ENCODE data around the gene COLGALT1. TPM values are rescaled to one million over a fixed set of nuclear protein-coding genes. Genes with fewer than 3 reads are reported as not detected.

Gene COLGALT1
- polyA plus RNA-seq, 3 donors = 66.8 to 176 (median 68.8) TPM

- 98% methylated on average over 6 of the region's 6 CpGs for WGBS (ENCODE audit: insufficient coverage)
- H3K27me3 ChIP-seq (ENCODE audit: control insufficient read depth in 2 of 2, insufficient read depth in 2 of 2, low read length in 2 of 2) = no peaks in the 10 kb centered on the region
- intact Hi-C loops (cut with micrococcal nuclease) = no loop called here
- no peaks in the 10 kb centered on the region for H3K36me3 ChIP-seq (replicated peaks in 1 of 2; ENCODE audit: control insufficient read depth in 1 of 2, insufficient read depth in 2 of 2, low read length in 2 of 2)
- H3K4me3 Mint-ChIP-seq = no peak overlapping the region
- no peaks in the 10 kb centered on the region for H3K9me3 ChIP-seq (replicated peaks in 1 of 2; ENCODE audit: control insufficient read depth in 1 of 2, insufficient read depth in 1 of 2, low read length in 2 of 2)
- DNase-seq = no peak
- H2AFZ ChIP-seq (ENCODE audit: insufficient read depth, low read depth, low read length, poor library complexity, severe bottlenecking) = no peak overlapping the region
- H3K4me1 ChIP-seq (ENCODE audit: control insufficient read depth in 1 of 2, insufficient read depth in 2 of 2, low read length in 2 of 2) = peaks cover 7 to 9% of the 10 kb centered on the region in 2 donors
- H3K4me2 ChIP-seq (replicated peaks; ENCODE audit: extremely low read depth, low read length, poor library complexity, severe bottlenecking) = no peak overlapping the region
- no peaks in the 10 kb centered on the region for H3K36me3 Mint-ChIP-seq
- H3K4me3 ChIP-seq (replicated peaks in 1 of 3; ENCODE audit: low read depth in 2 of 3, low read length in 3 of 3) = no peak overlapping the region
- no peak for TF ChIP-seq CTCF (IDR thresholded peaks at IDR 0.05)
- H3K27me3 Mint-ChIP-seq (ENCODE audit: low read depth in 3 of 3) = peaks cover 0 to 5% (median 0%) of the 10 kb centered on the region in 3 donors
- peak overlapping the region in 4 of 7 donors; percentile 14 to 46 (median 28) for H3K27ac Mint-ChIP-seq
- peaks cover 0 to 2% (median 0%) of the 10 kb centered on the region in 7 donors for H3K9me3 Mint-ChIP-seq
- H3K79me2 ChIP-seq (ENCODE audit: insufficient read depth, low read length) = no peaks in the 10 kb centered on the region
- H4K20me1 ChIP-seq (ENCODE audit: insufficient read depth, low read length) = no peaks in the 10 kb centered on the region
- H3K27ac ChIP-seq (ENCODE audit: low read depth in 1 of 2, low read length in 2 of 2) = no peak overlapping the region
- peaks cover 16% of the 10 kb centered on the region for H3K4me1 Mint-ChIP-seq
- no peak overlapping the region for H3K9ac ChIP-seq (ENCODE audit: insufficient read depth, low read length, poor library complexity, severe bottlenecking)
These were observed 7.3 kb upstream of the COLGALT1 start for GRCh38 chr19:17548145-17548544.

- H3K27me3 Mint-ChIP-seq (ENCODE audit: low read depth in 3 of 3) = peaks cover 0 to 5% (median 0%) of the 10 kb centered on the region in 3 donors
- Histone ChIP-seq H3K4me1 (ENCODE audit: control insufficient read depth in 1 of 2, insufficient read depth in 2 of 2, low read length in 2 of 2) (peaks cover 13% of the 10 kb centered on the region in 2 donors), H3K4me2 (replicated peaks; ENCODE audit: extremely low read depth, low read length, poor library complexity, severe bottlenecking) (no peak overlapping the region), H3K9ac (ENCODE audit: insufficient read depth, low read length, poor library complexity, severe bottlenecking) (no peak overlapping the region), H3K36me3 (replicated peaks in 1 of 2; ENCODE audit: control insufficient read depth in 1 of 2, insufficient read depth in 2 of 2, low read length in 2 of 2) (no peaks in the 10 kb centered on the region), H3K27ac (ENCODE audit: low read depth in 1 of 2, low read length in 2 of 2) (no peak overlapping the region), H3K4me3 (replicated peaks in 1 of 3; ENCODE audit: low read depth in 2 of 3, low read length in 3 of 3) (no peak overlapping the region), H4K20me1 (ENCODE audit: insufficient read depth, low read length) (no peaks in the 10 kb centered on the region), H3K27me3 (ENCODE audit: control insufficient read depth in 2 of 2, insufficient read depth in 2 of 2, low read length in 2 of 2) (no peaks in the 10 kb centered on the region), H3K79me2 (ENCODE audit: insufficient read depth, low read length) (no peaks in the 10 kb centered on the region), H2AFZ (ENCODE audit: insufficient read depth, low read depth, low read length, poor library complexity, severe bottlenecking) (no peak overlapping the region), H3K9me3 (replicated peaks in 1 of 2; ENCODE audit: control insufficient read depth in 1 of 2, insufficient read depth in 1 of 2, low read length in 2 of 2) (no peaks in the 10 kb centered on the region)
- H3K4me1 Mint-ChIP-seq = peaks cover 19% of the 10 kb centered on the region
- H3K4me3 Mint-ChIP-seq = no peak overlapping the region
- no peak for TF ChIP-seq CTCF (IDR thresholded peaks at IDR 0.05)
- H3K27ac Mint-ChIP-seq = peak overlapping the region in 1 of 7 donors; percentile 33
- H3K9me3 Mint-ChIP-seq = peaks cover 0 to 2% (median 0%) of the 10 kb centered on the region in 7 donors
- WGBS (ENCODE audit: insufficient coverage) = 94% methylated on average over 2 of the region's 5 CpGs
- intact Hi-C loops (cut with micrococcal nuclease) = no loop called here
- DNase-seq = no peak
- H3K36me3 Mint-ChIP-seq = no peaks in the 10 kb centered on the region
These were observed 6.2 kb upstream of the COLGALT1 start for GRCh38 chr19:17549085-17549740.

Data from CD14-positive monocyte (primary cell).